Endothelial cell of umbilical vein (primary cell): Measurements from ENCODE around the gene CCNYL1. TPM values are rescaled to one million over a fixed set of nuclear protein-coding genes. Genes with fewer than 3 reads are reported as not detected.

Experiments used
- BruUV-seq: library from RNA; stranded (reverse); fragments of 400-500 nt; replicated peaks from 2 replicates; lab custom pipeline; 2021; lab: Mats Ljungman, UMichigan
- CTCF ChIA-PET: fragments of 300-600, 350-600 bp; sonication (Branson Sonifier 250); formaldehyde crosslinking; loops from one replicate; lab custom pipeline; 2021; ENCODE audit warnings: antibody characterized with exemption, inconsistent platforms; lab: Charles Lee
- POLR2A ChIA-PET: fragments of 300-600, 350-600 bp; sonication (Branson Sonifier 250); formaldehyde crosslinking; loops from one replicate; lab custom pipeline; 2021; ENCODE audit warnings: antibody characterized with exemption, inconsistent platforms; lab: Charles Lee
- DNase-seq: peaks from one replicate; pipeline ENCODE4 v3.0.0-alpha.2; 2011; ENCODE audit warnings: low read depth, low spot score
- FAIRE-seq: peaks from 2 replicates; lab custom pipeline; 2011; peaks lifted over from hg19 to GRCh38; lab: Jason Lieb, UNC
- H2AFZ ChIP-seq: 2 replicates; pipeline ENCODE4 v1.6.0; 2012; ENCODE audit warnings: low read depth, low read length, control low read depth, inconsistent platforms
- H3K27ac ChIP-seq: 2 replicates; pipeline ENCODE4 v1.5.1; 2011; ENCODE audit warnings: low read depth, mild to moderate bottlenecking, control low read depth, low read length, moderate library complexity; ENCODE audit not compliant: insufficient read depth
- H3K27me3 ChIP-seq, 2 experiments: 2 replicates each; pipeline versions ENCODE4 v1.6.0 to v1.6.1; 2011; ENCODE audit warnings: low read length in 2 of 2, mixed read lengths in 1 of 2; ENCODE audit not compliant: control insufficient read depth in 2 of 2, insufficient read depth in 2 of 2
- H3K36me3 ChIP-seq, 2 experiments: 2 replicates in 1 of 2; 3 replicates in 1 of 2; pipeline ENCODE4 v1.5.1; 2011; ENCODE audit warnings: low read length in 2 of 2, mild to moderate bottlenecking in 1 of 2, moderate library complexity in 1 of 2; ENCODE audit not compliant: control insufficient read depth in 2 of 2, insufficient read depth in 2 of 2; ENCODE audit errors: extremely low read depth in 1 of 2
- H3K4me1 ChIP-seq: 3 replicates; pipeline ENCODE4 v1.5.1; 2011; ENCODE audit warnings: mild to moderate bottlenecking, low read length; ENCODE audit not compliant: control insufficient read depth, insufficient read depth; ENCODE audit errors: extremely low read depth
- H3K4me2 ChIP-seq: 2 replicates; pipeline ENCODE4 v1.6.1; 2011; ENCODE audit warnings: low read length, control low read depth, mixed read lengths; ENCODE audit not compliant: insufficient read depth
- H3K4me3 ChIP-seq, 3 experiments: fragments of 200-600 bp in 1 of 3; sonication (generic), shearing (Covaris generic) in 1 of 3; replicated peaks in 1 of 3; 2 replicates each; pipeline ENCODE4 v1.5.1; 2011 to 2016; ENCODE audit warnings: control low read depth in 3 of 3, low read length in 3 of 3, mild to moderate bottlenecking in 2 of 3, inconsistent platforms in 1 of 3, low read depth in 1 of 3, moderate library complexity in 1 of 3; ENCODE audit not compliant: insufficient read depth in 1 of 3
- H3K79me2 ChIP-seq: 2 replicates; pipeline ENCODE4 v1.6.0; 2012; ENCODE audit warnings: low read length, inconsistent platforms; ENCODE audit not compliant: control insufficient read depth, insufficient read depth
- H3K9ac ChIP-seq: replicated peaks from 2 replicates; pipeline ENCODE3; 2011; ENCODE audit warnings: low read length, control low read depth; ENCODE audit not compliant: insufficient read depth; ENCODE audit errors: extremely low read depth
- H3K9me1 ChIP-seq: replicated peaks from 3 replicates; pipeline ENCODE4 v1.6.0; 2011; ENCODE audit warnings: mild to moderate bottlenecking, low read length; ENCODE audit not compliant: control insufficient read depth, insufficient read depth; ENCODE audit errors: extremely low read depth
- H3K9me3 ChIP-seq: replicated peaks from 2 replicates; pipeline ENCODE4 v1.5.1; 2012; ENCODE audit warnings: low read length, inconsistent platforms; ENCODE audit not compliant: control insufficient read depth, insufficient read depth
- H4K20me1 ChIP-seq: replicated peaks from 2 replicates; pipeline ENCODE3; 2011; ENCODE audit warnings: mild to moderate bottlenecking, low read length; ENCODE audit not compliant: control insufficient read depth, insufficient read depth; ENCODE audit errors: extremely low read depth
- EZH2 ChIP-seq: IDR thresholded peaks from 2 replicates; pipeline ENCODE4 v1.6.1; 2012; ENCODE audit warnings: borderline replicate concordance, low read depth, mild to moderate bottlenecking, moderate library complexity, low read length, inconsistent platforms; ENCODE audit not compliant: severe bottlenecking
- FOS ChIP-seq: IDR thresholded peaks from 2 replicates; pipeline ENCODE4 v1.6.1; 2011; ENCODE audit warnings: mild to moderate bottlenecking, low read length, moderate library complexity, borderline replicate concordance; ENCODE audit not compliant: insufficient read depth
- GATA2 ChIP-seq: IDR thresholded peaks from 2 replicates; pipeline ENCODE4 v1.7.0; 2011; ENCODE audit warnings: low read depth, mild to moderate bottlenecking, moderate library complexity, mixed read lengths, low read length; ENCODE audit not compliant: insufficient read length, insufficient read depth
- JUN ChIP-seq: IDR thresholded peaks from 2 replicates; pipeline ENCODE4 v1.6.1; 2011; ENCODE audit warnings: borderline replicate concordance, low read depth; ENCODE audit not compliant: insufficient read length, insufficient read depth
- MYC ChIP-seq: IDR thresholded peaks from one replicate; pipeline ENCODE4 v1.6.1; 2011; ENCODE audit warnings: mild to moderate bottlenecking, low read depth, low read length
- POLR2A ChIP-seq: IDR thresholded peaks from 2 replicates; pipeline ENCODE4 v1.6.1; 2012; ENCODE audit warnings: low read depth, mild to moderate bottlenecking, control low read depth, low read length
- POLR2AphosphoS5 ChIP-seq: IDR thresholded peaks from 2 replicates; pipeline ENCODE4 v1.6.1; 2012; ENCODE audit warnings: low read depth, mild to moderate bottlenecking, control low read depth, low read length, moderate library complexity; ENCODE audit not compliant: insufficient read depth
- dilution Hi-C: fragments of 300-500 bp; cut with MboI; formaldehyde crosslinking; loops from one replicate; pipeline ENCODE4 v1.15.0; 2019; ENCODE audit warnings: low sequenced_read_pairs; ENCODE audit not compliant: extremely low pct_ligation_motif_present
- intact Hi-C: fragments of 100-400 bp; cut with micrococcal nuclease; formaldehyde crosslinking; loops from one replicate; pipeline ENCODE4 v1.10.0; 2022
- polyA plus RNA-seq, 4 experiments: library from polyadenylated mRNA; depleted of rRNA in 3 of 4; stranded (reverse) in 3 of 4; unstranded in 1 of 4; fragments of >200 nt; gene quantifications; 2 replicates each; pipeline versions ENCODE4 v1.2.1 to v1.2.3, GENCODE V29; 2011 to 2012; ENCODE audit warnings: missing spikeins in 1 of 4
- total RNA-seq: library from RNA; stranded (reverse); gene quantifications from 2 replicates; pipeline ENCODE4 v1.2.3, GENCODE V29; 2021
- TF ChIP-seq, protein P1 (sequence below), 2 donors: IDR thresholded peaks; 1 replicate in 1 of 2; 2 replicates in 1 of 2; pipeline ENCODE4 v1.5.1; 2011; ENCODE audit warnings: low read length in 2 of 2, mild to moderate bottlenecking in 2 of 2, moderate library complexity in 2 of 2, control low read depth in 1 of 2, inconsistent platforms in 1 of 2, low read depth in 1 of 2; ENCODE audit not compliant: insufficient read depth in 1 of 2; ENCODE audit errors: extremely low read depth in 1 of 2
- TF ChIP-seq, protein P2 (sequence below): IDR thresholded peaks from 2 replicates; pipeline ENCODE4 v1.6.1; 2011; ENCODE audit not compliant: insufficient read depth, insufficient read length

Gene CCNYL1
- total and polyA plus RNA-seq, 2 donors (not counting 3 experiments of a cell fraction or from before 2014, with no cell fraction given), result 15.2 to 49.3 TPM

DNA sequence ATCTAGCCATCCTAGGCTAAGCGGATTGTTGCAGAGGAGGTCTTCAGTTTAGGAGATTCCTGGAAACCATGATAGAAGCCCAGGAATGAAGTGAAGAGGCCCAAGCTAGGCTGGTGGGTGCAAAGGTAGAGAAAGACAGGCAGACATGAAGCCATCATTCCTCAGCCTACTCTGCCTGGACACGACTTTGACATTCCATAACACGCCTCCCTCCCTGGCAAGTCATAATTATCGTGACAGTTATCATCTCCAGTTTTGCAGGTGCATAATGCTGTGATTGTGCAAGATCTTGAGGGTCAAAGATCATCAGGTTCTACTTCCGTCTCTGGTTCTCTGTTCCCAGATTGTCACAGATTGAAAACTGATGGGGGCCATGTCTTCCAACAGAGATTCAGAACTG lies 73.5 kb downstream of the CCNYL1 start:
- Histone ChIP-seq H3K9me1 (no peaks in the 10 kb centered on the region), H3K4me3 (no peak overlapping the region), H3K27me3 (peaks cover 0 to 4% of the 10 kb centered on the region in 2 experiments), H4K20me1 (no peaks in the 10 kb centered on the region), H2AFZ (no peak overlapping the region), H3K4me1 (no peaks in the 10 kb centered on the region), H3K27ac (no peak overlapping the region), H3K4me2 (no peak overlapping the region), H3K9ac (no peak overlapping the region), H3K36me3 (no peaks in the 10 kb centered on the region), H3K79me2 (no peaks in the 10 kb centered on the region), H3K9me3 (no peaks in the 10 kb centered on the region)
- dilution Hi-C loops, result no loop called here
- no TSS peak for BruUV-seq
- ChIA-PET POLR2A (no interaction called here), CTCF (no interaction called here)
- no peak for FAIRE-seq
- no peak for TF ChIP-seq GATA2
- TF ChIP-seq POLR2A, result no peak
- TF ChIP-seq, protein P1, sequence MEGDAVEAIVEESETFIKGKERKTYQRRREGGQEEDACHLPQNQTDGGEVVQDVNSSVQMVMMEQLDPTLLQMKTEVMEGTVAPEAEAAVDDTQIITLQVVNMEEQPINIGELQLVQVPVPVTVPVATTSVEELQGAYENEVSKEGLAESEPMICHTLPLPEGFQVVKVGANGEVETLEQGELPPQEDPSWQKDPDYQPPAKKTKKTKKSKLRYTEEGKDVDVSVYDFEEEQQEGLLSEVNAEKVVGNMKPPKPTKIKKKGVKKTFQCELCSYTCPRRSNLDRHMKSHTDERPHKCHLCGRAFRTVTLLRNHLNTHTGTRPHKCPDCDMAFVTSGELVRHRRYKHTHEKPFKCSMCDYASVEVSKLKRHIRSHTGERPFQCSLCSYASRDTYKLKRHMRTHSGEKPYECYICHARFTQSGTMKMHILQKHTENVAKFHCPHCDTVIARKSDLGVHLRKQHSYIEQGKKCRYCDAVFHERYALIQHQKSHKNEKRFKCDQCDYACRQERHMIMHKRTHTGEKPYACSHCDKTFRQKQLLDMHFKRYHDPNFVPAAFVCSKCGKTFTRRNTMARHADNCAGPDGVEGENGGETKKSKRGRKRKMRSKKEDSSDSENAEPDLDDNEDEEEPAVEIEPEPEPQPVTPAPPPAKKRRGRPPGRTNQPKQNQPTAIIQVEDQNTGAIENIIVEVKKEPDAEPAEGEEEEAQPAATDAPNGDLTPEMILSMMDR (IDR thresholded peaks at IDR 0.05; ENCODE audit: extremely low read depth in 1 of 2, insufficient read depth in 1 of 2, low read depth in 1 of 2, low read length in 2 of 2), result no peak
- no peak for TF ChIP-seq JUN
- TF ChIP-seq, protein P2, sequence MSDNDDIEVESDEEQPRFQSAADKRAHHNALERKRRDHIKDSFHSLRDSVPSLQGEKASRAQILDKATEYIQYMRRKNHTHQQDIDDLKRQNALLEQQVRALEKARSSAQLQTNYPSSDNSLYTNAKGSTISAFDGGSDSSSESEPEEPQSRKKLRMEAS, result no peak
- TF ChIP-seq EZH2, result no peak
- no peak for TF ChIP-seq FOS
- no peak for TF ChIP-seq MYC
- TF ChIP-seq POLR2AphosphoS5, result no peak
- no peak for DNase-seq
- intact Hi-C loops, result no loop called here
